ENCODE measurements around the gene VWA8. TPM values are rescaled to one million over a fixed set of nuclear protein-coding genes. Genes with fewer than 3 reads are reported as not detected.
"Not testable (repeated sequence)": the region's sequence is repeated elsewhere in the genome, so short reads cannot be mapped to it uniquely, and the experiment has no call there.

Gene VWA8
- polyA plus RNA-seq, 3 donors: 2.0 to 4.4 (median 3.4) TPM

DNA sequence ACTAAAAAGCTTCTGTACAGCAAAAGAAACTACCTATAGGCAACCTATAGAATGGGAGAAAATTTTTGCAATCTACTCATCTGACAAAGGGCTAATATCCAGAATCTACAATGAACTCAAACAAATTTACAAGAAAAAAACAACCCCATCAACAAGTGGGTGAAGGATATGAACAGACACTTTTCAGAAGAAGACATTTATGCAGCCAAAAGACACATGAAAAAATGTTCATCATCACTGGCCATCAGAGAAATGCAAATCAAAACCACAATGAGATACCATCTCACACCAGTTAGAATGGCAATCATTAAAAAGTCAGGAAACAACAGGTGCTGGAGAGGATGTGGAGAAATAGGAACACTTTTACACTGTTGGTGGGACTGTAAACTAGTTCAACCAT is 324.3 kb downstream of the VWA8 start:
- H3K9ac ChIP-seq (ENCODE audit: insufficient read depth, low read length, poor library complexity, severe bottlenecking); H4K20me1 ChIP-seq (ENCODE audit: insufficient read depth, low read length); DNase-seq; H3K4me3 ChIP-seq (replicated peaks in 1 of 3; ENCODE audit: low read depth in 2 of 3, low read length in 3 of 3); intact Hi-C loops (cut with micrococcal nuclease); H3K27me3 ChIP-seq (ENCODE audit: control insufficient read depth in 2 of 2, insufficient read depth in 2 of 2, low read length in 2 of 2); H3K9me3 Mint-ChIP-seq; H3K9me3 ChIP-seq (replicated peaks in 1 of 2; ENCODE audit: control insufficient read depth in 1 of 2, insufficient read depth in 1 of 2, low read length in 2 of 2); H3K36me3 ChIP-seq (replicated peaks in 1 of 2; ENCODE audit: control insufficient read depth in 1 of 2, insufficient read depth in 2 of 2, low read length in 2 of 2); H3K27ac ChIP-seq (ENCODE audit: low read depth in 1 of 2, low read length in 2 of 2); H3K27me3 Mint-ChIP-seq (ENCODE audit: low read depth in 3 of 3); H3K79me2 ChIP-seq (ENCODE audit: insufficient read depth, low read length); H3K36me3 Mint-ChIP-seq; H3K4me1 Mint-ChIP-seq; H3K4me3 Mint-ChIP-seq; H3K4me2 ChIP-seq (replicated peaks; ENCODE audit: extremely low read depth, low read length, poor library complexity, severe bottlenecking); H3K4me1 ChIP-seq (ENCODE audit: control insufficient read depth in 1 of 2, insufficient read depth in 2 of 2, low read length in 2 of 2); H3K27ac Mint-ChIP-seq; H2AFZ ChIP-seq (ENCODE audit: insufficient read depth, low read depth, low read length, poor library complexity, severe bottlenecking): not testable (repeated sequence)

DNA sequence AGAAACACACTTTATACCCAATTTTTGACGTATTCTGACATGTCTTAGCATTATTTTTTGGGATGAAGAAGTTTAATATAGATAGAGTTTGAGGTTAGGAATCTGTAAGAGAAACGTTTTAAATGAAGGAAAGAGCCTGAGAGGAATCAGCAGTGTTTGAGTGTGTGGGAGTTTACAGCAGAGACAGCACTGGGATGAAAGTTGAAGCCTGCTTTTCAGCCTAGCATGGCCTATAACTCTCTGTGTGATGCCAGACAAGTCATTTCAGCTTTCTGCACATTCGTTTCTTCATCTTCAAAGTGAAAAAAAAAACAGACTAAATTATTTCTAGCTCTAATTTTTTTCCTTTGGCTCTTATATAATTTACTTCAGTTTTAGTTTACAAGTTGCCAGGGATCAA is 326.5 kb downstream of the VWA8 start:
- H3K27me3 ChIP-seq (ENCODE audit: control insufficient read depth in 2 of 2, insufficient read depth in 2 of 2, low read length in 2 of 2): no peaks in the 10 kb centered on the region
- H3K79me2 ChIP-seq (ENCODE audit: insufficient read depth, low read length): no peaks in the 10 kb centered on the region
- TF ChIP-seq, protein P1, sequence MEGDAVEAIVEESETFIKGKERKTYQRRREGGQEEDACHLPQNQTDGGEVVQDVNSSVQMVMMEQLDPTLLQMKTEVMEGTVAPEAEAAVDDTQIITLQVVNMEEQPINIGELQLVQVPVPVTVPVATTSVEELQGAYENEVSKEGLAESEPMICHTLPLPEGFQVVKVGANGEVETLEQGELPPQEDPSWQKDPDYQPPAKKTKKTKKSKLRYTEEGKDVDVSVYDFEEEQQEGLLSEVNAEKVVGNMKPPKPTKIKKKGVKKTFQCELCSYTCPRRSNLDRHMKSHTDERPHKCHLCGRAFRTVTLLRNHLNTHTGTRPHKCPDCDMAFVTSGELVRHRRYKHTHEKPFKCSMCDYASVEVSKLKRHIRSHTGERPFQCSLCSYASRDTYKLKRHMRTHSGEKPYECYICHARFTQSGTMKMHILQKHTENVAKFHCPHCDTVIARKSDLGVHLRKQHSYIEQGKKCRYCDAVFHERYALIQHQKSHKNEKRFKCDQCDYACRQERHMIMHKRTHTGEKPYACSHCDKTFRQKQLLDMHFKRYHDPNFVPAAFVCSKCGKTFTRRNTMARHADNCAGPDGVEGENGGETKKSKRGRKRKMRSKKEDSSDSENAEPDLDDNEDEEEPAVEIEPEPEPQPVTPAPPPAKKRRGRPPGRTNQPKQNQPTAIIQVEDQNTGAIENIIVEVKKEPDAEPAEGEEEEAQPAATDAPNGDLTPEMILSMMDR (IDR thresholded peaks at IDR 0.05): no peak
- WGBS (ENCODE audit: insufficient coverage): 89% methylated on average over 1 of the region's 3 CpGs
- Mint-ChIP-seq H3K4me3 (no peak overlapping the region), H3K27me3 (ENCODE audit: low read depth in 3 of 3) (peaks cover 0 to 2% (median 0%) of the 10 kb centered on the region in 3 donors), H3K9me3 (no peaks in the 10 kb centered on the region), H3K4me1 (peaks cover 3% of the 10 kb centered on the region), H3K36me3 (peaks cover 6 to 7% of the 10 kb centered on the region in 2 donors), H3K27ac (no peak overlapping the region)
- no peaks in the 10 kb centered on the region for H3K4me1 ChIP-seq (ENCODE audit: control insufficient read depth in 1 of 2, insufficient read depth in 2 of 2, low read length in 2 of 2)
- intact Hi-C loops (cut with micrococcal nuclease): no loop called here
- no peaks in the 10 kb centered on the region for H3K9me3 ChIP-seq (replicated peaks in 1 of 2; ENCODE audit: control insufficient read depth in 1 of 2, insufficient read depth in 1 of 2, low read length in 2 of 2)
- DNase-seq: no peak
- no peaks in the 10 kb centered on the region for H4K20me1 ChIP-seq (ENCODE audit: insufficient read depth, low read length)
- H3K27ac ChIP-seq (ENCODE audit: low read depth in 1 of 2, low read length in 2 of 2): no peak overlapping the region
- no peak overlapping the region for H3K4me3 ChIP-seq (replicated peaks in 1 of 3; ENCODE audit: low read depth in 2 of 3, low read length in 3 of 3)
- H3K4me2 ChIP-seq (replicated peaks; ENCODE audit: extremely low read depth, low read length, poor library complexity, severe bottlenecking): no peak overlapping the region
- H3K36me3 ChIP-seq (replicated peaks in 1 of 2; ENCODE audit: control insufficient read depth in 1 of 2, insufficient read depth in 2 of 2, low read length in 2 of 2): no peaks in the 10 kb centered on the region
- no peak overlapping the region for H3K9ac ChIP-seq (ENCODE audit: insufficient read depth, low read length, poor library complexity, severe bottlenecking)
- no peak overlapping the region for H2AFZ ChIP-seq (ENCODE audit: insufficient read depth, low read depth, low read length, poor library complexity, severe bottlenecking)
